H1 (cell line): ENCODE results near the gene TMPRSS13. TPM values are rescaled to one million over a fixed set of nuclear protein-coding genes. Genes with fewer than 3 reads are reported as not detected.

Source experiments
- BACH1 ChIP-seq: IDR thresholded peaks from 2 replicates; pipeline ENCODE4 v1.6.1; 2012; ENCODE audit warnings: low read length, improper control_type of control experiment
- HDAC6 ChIP-seq: IDR thresholded peaks from one replicate; pipeline ENCODE4 v1.7.1; 2012; ENCODE audit warnings: low read depth, mild to moderate bottlenecking, inconsistent platforms, low read length, moderate library complexity
- polyA plus RNA-seq, 7 experiments: library from polyadenylated mRNA; depleted of rRNA in 3 of 7; stranded (reverse) in 5 of 7; unstranded in 2 of 7; fragments of >200 nt in 5 of 7; fragments of 200-250 nt in 2 of 7; gene quantifications; 1 replicate in 5 of 7; 2 replicates in 1 of 7; 4 replicates in 1 of 7; pipeline versions ENCODE4 v1.2.1 to v1.2.3, GENCODE V29; 2011 to 2013; ENCODE audit warnings: missing spikeins in 2 of 7, mixed read lengths in 2 of 7
- total RNA-seq: library from RNA; stranded (reverse); fragmentation: NEBNext Ultra II Directional; extraction: Animal tissue kit (Norgen Biotek cat#: 25700); gene quantifications from 2 replicates; pipeline ENCODE4 v1.2.1, GENCODE V29; 2021

The TMPRSS13 gene
- total and polyA plus RNA-seq, 2 of the 8 experiments (the other 6 are each of a cell fraction or from before 2014, with no cell fraction given), result 0.61 to 0.79 TPM

DNA sequence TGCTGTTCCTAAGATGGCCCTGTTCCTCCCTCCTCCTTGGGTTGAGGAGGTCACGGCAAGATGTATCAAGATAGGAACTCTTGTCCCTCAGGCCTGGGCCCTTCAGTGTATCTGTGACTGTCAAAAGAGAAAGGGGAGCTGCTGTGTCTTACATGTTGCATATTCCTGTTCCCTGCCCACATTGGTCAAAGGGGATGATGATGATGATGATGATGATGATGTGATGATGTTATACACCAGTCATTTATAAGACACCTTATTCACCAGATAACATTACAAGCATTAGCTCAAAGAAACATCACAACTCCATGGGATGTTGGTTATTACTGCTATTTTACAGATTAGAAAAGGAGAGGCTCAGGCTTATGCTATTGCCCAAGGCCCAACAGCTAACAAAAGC is 66.4 kb downstream of the TMPRSS13 start (continued):
- TF ChIP-seq HDAC6, result no peak
- TF ChIP-seq BACH1, result no peak
